DND-41 (cell line): ENCODE data around the gene TMLHE.
"Not testable (repeated sequence)": the region's sequence is repeated elsewhere in the genome, so short reads cannot be mapped to it uniquely, and the experiment has no call there.

ENCODE experiments used
- CTCF ChIP-seq: IDR thresholded peaks from 2 replicates; pipeline ENCODE4 v1.5.1; 2012; ENCODE audit warnings: borderline replicate concordance, low read length, moderate library complexity, mild to moderate bottlenecking; ENCODE audit not compliant: poor library complexity, severe bottlenecking; ENCODE audit errors: extremely low read depth
- EZH2 ChIP-seq: IDR thresholded peaks from 3 replicates; pipeline ENCODE4 v1.6.1; 2012; ENCODE audit warnings: borderline replicate concordance, low read depth, mild to moderate bottlenecking, moderate library complexity, low read length, inconsistent platforms; ENCODE audit not compliant: severe bottlenecking

GRCh38 chrX:155641371-155641770 lies 28.6 kb upstream of the TMLHE start:
- not testable (repeated sequence) for TF ChIP-seq CTCF, EZH2
